ENCODE results near the gene LRP8. TPM values are rescaled to one million over a fixed set of nuclear protein-coding genes. Genes with fewer than 3 reads are reported as not detected.

The LRP8 gene
- polyA plus RNA-seq = 4.1 TPM
- long read RNA-seq, donor 1 = 0 reads
- long read RNA-seq, donor 2 = 0 reads
- long read RNA-seq, donor 3 = 0 reads
- long read RNA-seq, donor 4 = 0 reads
- long read RNA-seq, donor 5 = 0 reads
- long read RNA-seq, donor 6 = 0 reads
- long read RNA-seq, donor 7 = 0 reads
- long read RNA-seq, donor 8 = 0 reads
- long read RNA-seq, donor 9 = 0 reads
- long read RNA-seq, donor 10 = 0 reads
- long read RNA-seq, donor 11, partial matches to known transcripts = 0 of 1 reads
- long read RNA-seq, donor 11, other reads (novel, unspliced or antisense) = 0 of 1 reads

DNA sequence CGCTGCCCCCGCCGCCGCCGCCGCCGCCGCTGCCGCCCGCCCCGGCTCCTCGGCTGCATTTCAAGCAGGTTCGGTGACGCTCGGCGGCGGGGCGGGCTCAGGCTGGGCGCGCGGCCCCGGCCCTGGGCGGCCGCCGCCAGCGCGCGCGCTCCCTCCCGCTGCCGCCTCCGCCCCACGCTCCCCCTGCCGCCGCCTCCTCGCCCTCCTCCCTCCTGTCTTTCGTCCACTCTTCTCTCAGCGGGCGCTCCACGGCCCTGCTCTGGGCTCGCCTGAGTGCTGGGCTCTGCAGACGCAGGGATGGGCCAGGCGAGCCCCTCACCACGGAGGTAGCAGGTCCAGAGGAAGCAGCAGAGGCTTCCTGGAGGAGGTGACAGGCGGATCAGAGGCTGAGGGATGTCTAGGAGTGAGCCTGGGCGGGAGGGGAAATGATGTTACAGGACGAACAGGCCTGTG lies at the start of gene LRP8:
Gene LRP8, minus strand, starts transcription at position 62 of the 453 bp plus-strand sequence. CDS start 158 bp downstream, outside the sequence.
- peaks cover 10% of the 10 kb centered on the region for H3K4me1 ChIP-seq (ENCODE audit: control insufficient read depth, insufficient read depth, low read length)
- no peak within 1 kb of the TSS for H3K27ac ChIP-seq (ENCODE audit: low read length)
- WGBS (ENCODE audit: insufficient coverage, low lambda C conversion rate) = no CpG with 5 or more reads among the region's 47 CpGs
- peak within 1 kb of the TSS; percentile 58 for H3K4me3 ChIP-seq (ENCODE audit: low read length)
- H3K27me3 ChIP-seq (ENCODE audit: control insufficient read depth, insufficient read depth, low read length) = peaks cover 33% of the 10 kb centered on the region
- DNase-seq = peak in 1 of 2 donors; percentile 80
- H3K9me3 ChIP-seq (ENCODE audit: control insufficient read depth, low read depth, low read length) = no peaks in the 10 kb centered on the region
- no peaks in the 10 kb centered on the region for H3K36me3 ChIP-seq (ENCODE audit: control insufficient read depth, insufficient read depth, low read length)

DNA sequence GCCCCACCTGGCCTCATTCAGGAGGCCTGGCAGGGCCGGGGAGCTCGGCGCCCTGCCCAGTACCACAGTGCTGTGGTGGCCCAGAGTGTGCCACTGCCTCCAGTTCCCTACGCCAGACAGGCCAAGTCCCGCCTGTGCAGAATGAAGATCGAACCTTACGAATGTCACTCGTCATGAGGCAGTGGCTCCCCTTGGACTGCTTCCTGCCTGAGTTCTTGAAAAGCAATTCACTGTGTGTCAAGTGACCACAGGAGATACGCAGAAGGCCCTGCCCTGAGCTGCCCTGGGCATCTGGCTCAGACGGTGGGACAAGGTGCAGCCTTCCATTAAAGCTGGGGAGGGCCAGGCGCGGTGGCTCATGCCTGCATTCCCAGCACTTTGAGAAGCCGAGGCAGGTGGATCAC lies 49.6 kb upstream of the LRP8 start:
- Histone ChIP-seq H3K27me3 (ENCODE audit: control insufficient read depth, insufficient read depth, low read length) (peaks cover 2% of the 10 kb centered on the region), H3K4me1 (ENCODE audit: control insufficient read depth, insufficient read depth, low read length) (no peaks in the 10 kb centered on the region), H3K4me3 (ENCODE audit: low read length) (no peak overlapping the region), H3K9me3 (ENCODE audit: control insufficient read depth, low read depth, low read length) (no peaks in the 10 kb centered on the region), H3K27ac (ENCODE audit: low read length) (no peak overlapping the region), H3K36me3 (ENCODE audit: control insufficient read depth, insufficient read depth, low read length) (no peaks in the 10 kb centered on the region)
- WGBS (ENCODE audit: insufficient coverage, low lambda C conversion rate) = no CpG with 5 or more reads among the region's 13 CpGs
- DNase-seq = peak; percentile 23 to 39

DNA sequence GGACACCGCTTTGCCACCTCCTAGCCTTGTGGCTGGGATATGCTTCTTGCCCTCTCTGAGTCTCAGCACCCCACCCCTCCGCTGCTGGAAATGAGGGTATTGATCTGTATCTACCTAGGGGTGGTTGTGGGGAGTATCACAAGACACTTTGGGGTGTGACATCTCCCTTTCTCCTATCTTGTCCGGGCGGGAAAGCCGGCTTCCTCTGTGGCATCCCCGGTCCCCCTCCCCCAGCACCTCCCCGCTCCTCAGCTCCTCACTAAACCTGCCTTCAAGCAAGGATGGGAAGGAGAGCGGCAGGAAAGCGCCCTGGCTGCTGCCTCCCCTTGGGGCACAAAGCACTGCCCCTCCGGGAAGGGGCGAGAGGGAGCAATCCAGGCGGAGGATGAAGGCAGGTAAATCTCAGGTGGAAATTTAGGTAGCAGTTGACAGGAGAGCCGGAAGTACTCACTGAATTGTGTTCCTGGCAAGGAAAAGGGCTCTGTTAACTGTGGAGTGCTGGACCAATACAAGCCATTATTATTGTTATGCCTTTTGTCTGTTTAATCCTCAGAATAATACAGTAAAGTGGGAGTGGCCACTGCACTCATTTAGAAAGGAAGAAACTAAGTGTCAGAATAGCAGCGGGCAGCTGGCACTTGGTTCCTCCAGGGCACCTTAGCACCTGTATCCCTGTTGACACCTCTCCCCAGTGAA lies 49.0 kb upstream of the LRP8 start:
- H3K4me3 ChIP-seq (ENCODE audit: low read length) = no peak overlapping the region
- H3K27ac ChIP-seq (ENCODE audit: low read length) = no peak overlapping the region
- H3K9me3 ChIP-seq (ENCODE audit: control insufficient read depth, low read depth, low read length) = no peaks in the 10 kb centered on the region
- peaks cover 2% of the 10 kb centered on the region for H3K27me3 ChIP-seq (ENCODE audit: control insufficient read depth, insufficient read depth, low read length)
- DNase-seq = no peak
- no peaks in the 10 kb centered on the region for H3K36me3 ChIP-seq (ENCODE audit: control insufficient read depth, insufficient read depth, low read length)
- no peaks in the 10 kb centered on the region for H3K4me1 ChIP-seq (ENCODE audit: control insufficient read depth, insufficient read depth, low read length)
- 100% methylated on average over 2 of the region's 14 CpGs for WGBS (ENCODE audit: insufficient coverage, low lambda C conversion rate)

DNA sequence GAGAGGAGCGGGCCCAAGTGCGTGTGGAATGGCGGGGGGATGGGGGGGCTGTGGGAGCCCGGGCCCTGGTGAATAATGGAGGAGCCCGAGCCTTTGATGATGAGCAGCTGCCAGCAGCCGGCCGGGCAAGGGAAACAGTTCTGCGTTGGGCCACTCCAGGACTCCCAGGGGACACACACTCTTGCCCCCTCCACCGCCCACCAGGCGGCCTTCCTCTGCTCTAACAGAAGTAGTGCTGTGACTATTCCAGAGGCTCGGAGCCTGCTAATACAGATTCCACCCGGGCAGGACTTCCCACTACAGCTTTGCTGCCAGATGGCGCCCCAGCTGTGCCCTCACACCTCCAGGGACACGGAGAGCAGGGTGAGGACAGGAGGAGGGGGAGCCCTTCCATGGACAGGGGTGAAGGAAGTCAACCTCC lies 48.2 kb upstream of the LRP8 start:
- Histone ChIP-seq H3K9me3 (ENCODE audit: control insufficient read depth, low read depth, low read length) (no peaks in the 10 kb centered on the region), H3K4me1 (ENCODE audit: control insufficient read depth, insufficient read depth, low read length) (no peaks in the 10 kb centered on the region), H3K27ac (ENCODE audit: low read length) (no peak overlapping the region), H3K36me3 (ENCODE audit: control insufficient read depth, insufficient read depth, low read length) (no peaks in the 10 kb centered on the region), H3K4me3 (ENCODE audit: low read length) (no peak overlapping the region), H3K27me3 (ENCODE audit: control insufficient read depth, insufficient read depth, low read length) (no peaks in the 10 kb centered on the region)
- WGBS (ENCODE audit: insufficient coverage, low lambda C conversion rate) = no CpG with 5 or more reads among the region's 14 CpGs
- DNase-seq = no peak

DNA sequence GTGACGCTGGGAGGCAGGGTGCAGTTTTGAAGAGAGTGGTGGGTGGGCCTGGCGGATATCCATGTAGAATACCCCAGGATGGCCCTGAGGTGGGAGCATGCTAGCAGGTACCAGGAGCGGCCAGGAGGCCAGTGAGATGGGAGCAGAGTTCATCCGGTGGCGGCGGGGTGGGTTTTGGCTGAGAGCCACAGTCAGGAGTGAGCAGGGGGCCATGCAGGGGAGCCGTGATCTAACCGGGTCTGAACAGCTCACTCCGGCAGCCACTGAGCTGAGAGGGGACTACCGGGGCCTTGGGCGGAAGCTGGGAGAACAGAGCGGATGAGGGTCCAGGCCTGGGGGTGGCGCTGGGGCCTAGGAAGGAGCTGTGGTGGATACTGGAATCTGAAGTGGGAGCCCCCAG lies 47.6 kb upstream of the LRP8 start:
- no peaks in the 10 kb centered on the region for H3K4me1 ChIP-seq (ENCODE audit: control insufficient read depth, insufficient read depth, low read length)
- DNase-seq = peak; percentile 42 to 75
- 83% methylated on average over 1 of the region's 13 CpGs for WGBS (ENCODE audit: insufficient coverage, low lambda C conversion rate)
- H3K4me3 ChIP-seq (ENCODE audit: low read length) = no peak overlapping the region
- H3K9me3 ChIP-seq (ENCODE audit: control insufficient read depth, low read depth, low read length) = no peaks in the 10 kb centered on the region
- H3K27ac ChIP-seq (ENCODE audit: low read length) = no peak overlapping the region
- no peaks in the 10 kb centered on the region for H3K27me3 ChIP-seq (ENCODE audit: control insufficient read depth, insufficient read depth, low read length)
- no peaks in the 10 kb centered on the region for H3K36me3 ChIP-seq (ENCODE audit: control insufficient read depth, insufficient read depth, low read length)

DNA sequence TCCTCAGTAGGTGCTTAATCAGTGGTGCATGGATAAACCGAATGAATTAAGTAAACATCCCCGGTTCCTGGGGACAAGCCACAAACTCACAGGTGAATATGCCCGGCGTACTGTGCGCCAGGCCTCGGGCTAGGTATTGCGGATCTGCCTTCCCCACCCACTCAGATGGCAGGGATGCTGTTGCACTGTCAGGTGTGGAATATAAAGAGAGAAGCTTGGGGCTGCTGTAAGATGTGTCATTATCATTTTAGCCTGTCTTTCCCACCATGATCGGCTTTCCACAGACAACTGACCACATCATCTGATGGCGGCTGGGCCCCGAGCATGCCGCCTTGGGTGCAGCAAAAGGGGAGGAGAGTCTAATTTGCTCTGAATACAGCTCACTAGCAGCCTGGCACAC lies 45.4 kb upstream of the LRP8 start:
- Histone ChIP-seq H3K9me3 (ENCODE audit: control insufficient read depth, low read depth, low read length) (no peaks in the 10 kb centered on the region), H3K27ac (ENCODE audit: low read length) (no peak overlapping the region), H3K4me1 (ENCODE audit: control insufficient read depth, insufficient read depth, low read length) (no peaks in the 10 kb centered on the region), H3K27me3 (ENCODE audit: control insufficient read depth, insufficient read depth, low read length) (no peaks in the 10 kb centered on the region), H3K4me3 (ENCODE audit: low read length) (no peak overlapping the region), H3K36me3 (ENCODE audit: control insufficient read depth, insufficient read depth, low read length) (no peaks in the 10 kb centered on the region)
- no CpG with 5 or more reads among the region's 11 CpGs for WGBS (ENCODE audit: insufficient coverage, low lambda C conversion rate)
- no peak for DNase-seq

DNA sequence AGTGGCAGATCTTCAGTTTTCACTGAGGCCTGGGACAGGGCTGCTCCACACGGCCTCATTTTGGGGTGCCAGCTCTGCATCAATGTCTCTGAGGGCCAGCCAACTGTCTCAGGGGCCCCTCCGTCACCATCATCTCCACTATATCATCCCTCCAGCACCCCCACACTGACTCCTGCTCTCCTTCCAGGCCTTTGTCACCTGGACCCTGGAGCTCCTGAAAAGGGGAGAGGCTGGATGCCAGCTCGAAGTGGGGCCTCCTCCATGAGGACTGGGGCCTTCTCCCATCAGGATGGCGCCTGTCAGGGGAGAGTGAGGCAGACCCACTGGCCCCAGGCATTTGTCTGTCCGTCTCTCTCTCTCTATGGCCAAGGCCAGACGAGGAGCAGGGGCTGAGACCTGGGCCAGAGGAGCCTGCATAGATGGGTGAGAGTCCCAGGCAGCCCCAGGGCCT lies 44.7 kb upstream of the LRP8 start:
- no peaks in the 10 kb centered on the region for H3K4me1 ChIP-seq (ENCODE audit: control insufficient read depth, insufficient read depth, low read length)
- DNase-seq = no peak
- H3K9me3 ChIP-seq (ENCODE audit: control insufficient read depth, low read depth, low read length) = no peaks in the 10 kb centered on the region
- no peaks in the 10 kb centered on the region for H3K36me3 ChIP-seq (ENCODE audit: control insufficient read depth, insufficient read depth, low read length)
- no peak overlapping the region for H3K27ac ChIP-seq (ENCODE audit: low read length)
- no peaks in the 10 kb centered on the region for H3K27me3 ChIP-seq (ENCODE audit: control insufficient read depth, insufficient read depth, low read length)
- no peak overlapping the region for H3K4me3 ChIP-seq (ENCODE audit: low read length)
- no CpG with 5 or more reads among the region's 6 CpGs for WGBS (ENCODE audit: insufficient coverage, low lambda C conversion rate)

DNA sequence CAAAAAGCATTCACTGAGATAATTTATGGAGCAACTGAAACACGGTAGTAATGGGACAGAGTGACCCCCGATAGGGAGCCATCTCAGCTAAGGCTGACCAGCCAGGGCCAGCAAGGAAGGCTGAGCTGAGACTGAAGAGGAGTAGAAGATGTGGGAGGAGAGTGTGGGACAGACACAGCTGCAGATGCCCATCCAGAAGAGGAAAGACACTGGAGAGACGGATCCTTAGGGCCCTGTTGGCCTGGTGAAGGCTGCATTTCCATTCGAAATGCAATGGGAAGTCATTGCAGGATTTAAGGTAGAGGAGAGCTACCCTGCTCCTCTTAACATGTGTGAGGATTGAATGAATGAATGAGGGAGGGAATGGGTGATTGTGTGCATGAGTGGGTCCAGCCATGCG lies 44.0 kb upstream of the LRP8 start:
- DNase-seq = no peak
- H3K27ac ChIP-seq (ENCODE audit: low read length) = no peak overlapping the region
- H3K9me3 ChIP-seq (ENCODE audit: control insufficient read depth, low read depth, low read length) = no peaks in the 10 kb centered on the region
- H3K36me3 ChIP-seq (ENCODE audit: control insufficient read depth, insufficient read depth, low read length) = no peaks in the 10 kb centered on the region
- no peaks in the 10 kb centered on the region for H3K27me3 ChIP-seq (ENCODE audit: control insufficient read depth, insufficient read depth, low read length)
- WGBS (ENCODE audit: insufficient coverage, low lambda C conversion rate) = no CpG with 5 or more reads among the region's 5 CpGs
- no peaks in the 10 kb centered on the region for H3K4me1 ChIP-seq (ENCODE audit: control insufficient read depth, insufficient read depth, low read length)
- no peak overlapping the region for H3K4me3 ChIP-seq (ENCODE audit: low read length)

DNA sequence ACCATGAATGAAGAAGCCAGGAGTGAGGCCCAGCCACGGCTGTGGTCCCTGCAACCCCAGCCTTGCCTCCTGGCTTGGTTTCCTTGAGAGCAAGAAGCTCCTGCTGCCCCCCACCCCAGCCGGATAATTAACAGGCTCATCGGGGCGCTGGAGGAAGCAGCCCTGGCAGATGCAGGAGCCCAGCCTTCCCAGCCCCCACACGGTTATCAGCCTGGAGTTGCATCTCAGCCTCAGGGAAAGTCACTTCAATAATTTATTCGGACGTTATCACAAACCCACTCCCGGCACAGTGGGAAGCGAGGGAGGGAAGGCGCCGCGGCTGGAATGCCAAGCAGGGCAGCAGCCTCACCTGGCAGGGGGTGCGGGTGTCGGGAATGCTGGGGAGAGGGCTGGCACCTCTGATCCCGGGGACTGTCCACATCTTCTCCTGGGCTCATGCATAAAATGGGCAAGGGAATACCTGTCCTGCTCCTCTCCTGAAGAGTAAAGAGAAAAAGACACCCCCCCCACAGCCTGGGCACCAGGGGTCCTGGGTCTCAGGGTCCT lies 43.3 kb upstream of the LRP8 start:
- WGBS (ENCODE audit: insufficient coverage, low lambda C conversion rate) = no CpG with 5 or more reads among the region's 15 CpGs
- no peak for DNase-seq

DNA sequence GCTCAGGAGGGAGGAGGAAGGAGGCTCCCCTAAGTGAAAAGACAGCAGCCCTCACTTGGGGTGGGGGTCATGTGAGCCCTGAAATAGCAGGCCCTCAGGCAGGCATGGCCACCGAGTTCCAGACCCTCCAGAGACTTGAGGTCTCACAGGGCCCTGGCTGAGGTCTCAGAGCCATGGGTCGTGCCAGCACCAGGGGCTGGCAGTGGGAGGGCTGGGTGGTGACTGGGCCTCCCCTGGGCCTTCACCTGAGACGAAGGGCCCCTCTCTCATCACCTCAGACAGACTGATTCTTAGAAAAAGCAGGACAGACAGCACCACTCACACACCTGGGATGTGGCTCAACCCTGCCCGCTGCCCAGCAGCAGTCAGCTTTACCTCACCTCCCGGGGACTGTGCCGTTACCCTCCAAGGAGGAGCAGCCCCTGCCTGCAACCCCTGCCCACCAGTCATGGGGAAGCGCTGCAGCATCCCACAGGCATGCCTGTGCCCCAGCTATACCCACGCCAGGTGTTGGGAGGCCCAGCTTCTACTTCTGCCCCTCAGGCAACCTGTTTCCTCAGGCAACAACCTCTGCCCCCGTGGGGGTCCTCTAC lies 42.6 kb upstream of the LRP8 start:
- no peaks in the 10 kb centered on the region for H3K36me3 ChIP-seq (ENCODE audit: control insufficient read depth, insufficient read depth, low read length)
- no peak for DNase-seq
- H3K9me3 ChIP-seq (ENCODE audit: control insufficient read depth, low read depth, low read length) = no peaks in the 10 kb centered on the region
- no peaks in the 10 kb centered on the region for H3K4me1 ChIP-seq (ENCODE audit: control insufficient read depth, insufficient read depth, low read length)
- H3K4me3 ChIP-seq (ENCODE audit: low read length) = no peak overlapping the region
- WGBS (ENCODE audit: insufficient coverage, low lambda C conversion rate) = no CpG with 5 or more reads among the region's 9 CpGs
- H3K27ac ChIP-seq (ENCODE audit: low read length) = no peak overlapping the region
- no peaks in the 10 kb centered on the region for H3K27me3 ChIP-seq (ENCODE audit: control insufficient read depth, insufficient read depth, low read length)

More for the DNA sequence above, 43.3 kb upstream of the LRP8 start:
- H3K4me3 ChIP-seq (ENCODE audit: low read length) = no peak overlapping the region
- H3K27me3 ChIP-seq (ENCODE audit: control insufficient read depth, insufficient read depth, low read length) = no peaks in the 10 kb centered on the region
- no peaks in the 10 kb centered on the region for H3K36me3 ChIP-seq (ENCODE audit: control insufficient read depth, insufficient read depth, low read length)
- H3K27ac ChIP-seq (ENCODE audit: low read length) = no peak overlapping the region
- no peaks in the 10 kb centered on the region for H3K4me1 ChIP-seq (ENCODE audit: control insufficient read depth, insufficient read depth, low read length)
- no peaks in the 10 kb centered on the region for H3K9me3 ChIP-seq (ENCODE audit: control insufficient read depth, low read depth, low read length)
